ENCODE measurements around the gene GAST. TPM values are rescaled to one million over a fixed set of nuclear protein-coding genes. Genes with fewer than 3 reads are reported as not detected.

Gene GAST
- total and polyA plus RNA-seq, 10 of the 15 experiments (the other 5 are each of a cell fraction or from before 2014, with no cell fraction given): not detected

GRCh38 chr17:41688641-41689496 is 23.3 kb upstream of the GAST start, which contains the start of gene EIF1 (continued):
- no peak for TF ChIP-seq USF1 (IDR thresholded peaks at IDR 0.05; ENCODE audit: borderline replicate concordance, extremely low read length, insufficient read depth, low read depth, low read length)
- TF ChIP-seq IRF3 (IDR thresholded peaks at IDR 0.05): 0 out of 2 replicates have a peak, but pooled peaks have one; percentile 69
- TF ChIP-seq JUNB (IDR thresholded peaks at IDR 0.05): 0 out of 2 replicates have a peak, but pooled peaks have one; percentile 19
- peak; percentile 99 for TF ChIP-seq CREM (IDR thresholded peaks at IDR 0.05; ENCODE audit: low read depth)
- TF ChIP-seq BCL3 (IDR thresholded peaks at IDR 0.05; ENCODE audit: borderline replicate concordance, insufficient read depth, low read depth, low read length, poor library complexity, severe bottlenecking): no peak
- peak; percentile 99 for TF ChIP-seq PML (IDR thresholded peaks at IDR 0.05; ENCODE audit: low read length)
- TF ChIP-seq CHD1 (IDR thresholded peaks at IDR 0.05; ENCODE audit: low read depth, low read length): peak; percentile 50
- peak; percentile 39; the same call in 1 of the 2 replicates for TF ChIP-seq FOXM1 (IDR thresholded peaks at IDR 0.05; ENCODE audit: low read depth, low read length)
- TF ChIP-seq ZNF687 (IDR thresholded peaks at IDR 0.05): peak; percentile 88
- TF ChIP-seq USF2 (IDR thresholded peaks at IDR 0.05; ENCODE audit: borderline replicate concordance, low read depth, low read length): no peak
- TF ChIP-seq ZBTB33 (IDR thresholded peaks at IDR 0.05): no peak
- peak; percentile 98 for TF ChIP-seq SMAD5 (IDR thresholded peaks at IDR 0.05; ENCODE audit: low read depth)
- TF ChIP-seq ZSCAN29 (IDR thresholded peaks at IDR 0.05): no peak; the same call in 1 of the 2 replicates
- TF ChIP-seq LARP7 (IDR thresholded peaks at IDR 0.05): peak; percentile 98
- peak; percentile 86 for TF ChIP-seq SP1 (IDR thresholded peaks at IDR 0.05; ENCODE audit: low read depth, low read length)
- TF ChIP-seq SMC3 (IDR thresholded peaks at IDR 0.05; ENCODE audit: borderline replicate concordance, low read length): no peak
- TF ChIP-seq ZNF274 (IDR thresholded peaks at IDR 0.05; ENCODE audit: insufficient read depth, insufficient read length): no peak
- no peak for TF ChIP-seq ATF3 (IDR thresholded peaks at IDR 0.05; ENCODE audit: borderline replicate concordance, extremely low read depth, low read depth, low read length)

All from GM12878 (cell line).